ENCODE measurements around the gene WDR53.
"Not testable (repeated sequence)": the region's sequence is repeated elsewhere in the genome, so short reads cannot be mapped to it uniquely, and the experiment has no call there.

The WDR53 gene

DNA sequence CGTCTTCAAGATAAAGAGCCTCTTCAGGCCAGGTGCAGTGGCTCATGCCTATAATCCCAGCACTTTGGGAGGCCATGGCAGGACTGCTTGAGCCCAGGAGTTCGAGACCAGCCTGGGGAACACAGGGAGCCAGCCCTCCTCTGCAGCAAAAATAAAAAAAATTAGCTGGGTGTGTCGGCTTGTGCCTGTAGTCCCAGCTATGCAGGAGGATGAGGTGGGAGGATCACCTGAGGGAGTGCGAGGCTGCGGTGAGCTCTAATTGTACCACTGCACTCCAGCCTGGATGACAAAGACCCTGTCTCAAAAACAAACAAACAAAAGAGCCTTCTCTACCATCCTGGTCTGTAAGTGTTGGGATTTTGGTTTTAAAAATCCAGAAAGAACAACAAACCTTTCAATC lies 11.1 kb downstream of the WDR53 start:
- no peak for DNase-seq

DNA sequence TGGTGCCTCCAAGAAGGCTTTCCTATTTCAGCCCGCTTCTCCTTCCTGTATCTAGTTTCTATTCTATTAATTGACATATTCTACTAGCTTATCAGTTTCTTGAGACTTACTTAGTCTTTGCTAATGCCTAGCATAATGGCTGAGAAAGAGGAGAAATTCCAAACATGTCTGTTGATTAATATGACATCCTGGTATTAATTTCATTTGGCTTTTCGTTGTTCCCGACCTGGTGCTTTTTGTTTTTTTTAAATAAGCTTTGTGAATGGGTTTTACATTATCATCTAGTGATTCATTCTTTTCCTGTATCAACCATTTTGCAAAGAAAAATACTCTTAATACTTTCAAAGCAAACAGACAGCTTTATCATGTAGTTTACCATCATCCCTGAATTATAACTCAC lies 13.1 kb downstream of the WDR53 start:
- no peak for DNase-seq

DNA sequence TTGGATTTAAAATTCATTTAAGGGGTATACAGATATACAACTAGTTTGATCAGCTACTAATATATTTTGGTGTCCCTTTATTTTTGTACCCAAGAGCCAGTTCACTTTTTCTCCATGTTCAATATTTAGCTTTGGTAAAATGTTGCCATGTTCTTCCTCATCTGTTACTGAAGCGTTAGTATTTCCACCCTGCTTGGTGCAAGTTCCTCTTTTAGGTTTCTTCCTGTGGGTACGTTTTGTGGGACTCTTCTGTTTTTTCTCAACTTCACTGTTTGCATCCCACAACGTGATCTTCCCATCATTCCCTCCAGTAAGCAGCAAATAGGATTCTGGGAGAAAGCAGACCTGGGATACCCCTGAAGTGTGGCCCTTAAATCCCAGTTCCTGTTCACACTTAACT lies 14.1 kb downstream of the WDR53 start:
- DNase-seq: no peak

DNA sequence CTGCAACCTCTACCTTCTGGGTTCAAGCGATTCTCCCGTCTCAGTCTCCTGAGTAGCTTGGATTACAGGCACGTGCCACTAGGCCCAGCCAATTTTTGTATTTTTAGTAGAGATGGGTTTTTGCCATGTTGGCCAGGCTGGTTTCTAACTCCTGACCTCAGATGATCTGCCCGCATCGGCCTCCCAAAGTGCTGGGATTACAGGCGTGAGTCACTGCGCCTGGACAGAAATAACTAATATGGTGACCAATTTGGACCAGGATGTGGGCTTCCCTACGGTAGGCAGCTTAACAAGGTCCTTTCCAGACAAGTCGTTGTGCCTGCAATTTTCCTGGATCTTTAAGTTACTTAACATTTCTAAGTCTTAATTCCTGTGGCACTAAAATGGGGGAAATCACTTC lies 14.8 kb downstream of the WDR53 start:
- no peak for DNase-seq

DNA sequence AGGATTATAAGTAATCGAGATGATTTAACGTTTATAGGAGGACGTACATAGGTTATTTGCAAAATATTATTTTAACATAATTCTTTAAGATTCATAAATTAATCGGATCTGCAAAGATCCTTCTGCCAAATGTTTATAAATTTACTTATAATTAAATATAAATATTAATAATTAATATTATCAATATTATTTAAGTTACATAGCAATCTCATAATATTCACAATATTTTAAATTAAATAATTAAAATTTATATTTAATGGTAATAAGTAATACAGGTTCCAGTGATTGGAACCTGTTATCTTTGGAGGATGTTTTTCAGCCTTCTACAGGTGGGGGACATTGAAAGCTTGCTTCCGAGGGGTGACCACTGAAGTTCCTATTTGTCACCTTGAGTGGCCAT lies 16.1 kb downstream of the WDR53 start:
- DNase-seq: no peak

DNA sequence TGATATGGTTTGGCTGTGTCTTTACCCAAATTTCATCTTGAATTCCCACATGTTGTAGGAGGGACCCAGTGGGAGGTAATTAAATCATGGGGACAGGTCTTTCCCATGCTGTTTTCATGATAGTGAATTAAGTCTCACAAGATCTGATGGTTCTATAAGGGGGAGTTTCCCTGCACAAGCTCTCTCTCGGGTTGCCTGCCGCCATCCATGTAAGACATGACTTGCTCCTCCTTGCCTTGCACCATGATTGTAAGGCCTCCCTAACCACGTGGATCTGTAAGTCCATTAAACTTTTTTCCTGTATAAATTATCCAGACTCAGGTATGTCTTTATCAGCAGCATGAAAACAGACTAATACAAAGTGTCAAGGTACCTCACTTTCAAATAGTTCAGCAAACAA lies 18.2 kb downstream of the WDR53 start:
- DNase-seq: not testable (repeated sequence)

DNA sequence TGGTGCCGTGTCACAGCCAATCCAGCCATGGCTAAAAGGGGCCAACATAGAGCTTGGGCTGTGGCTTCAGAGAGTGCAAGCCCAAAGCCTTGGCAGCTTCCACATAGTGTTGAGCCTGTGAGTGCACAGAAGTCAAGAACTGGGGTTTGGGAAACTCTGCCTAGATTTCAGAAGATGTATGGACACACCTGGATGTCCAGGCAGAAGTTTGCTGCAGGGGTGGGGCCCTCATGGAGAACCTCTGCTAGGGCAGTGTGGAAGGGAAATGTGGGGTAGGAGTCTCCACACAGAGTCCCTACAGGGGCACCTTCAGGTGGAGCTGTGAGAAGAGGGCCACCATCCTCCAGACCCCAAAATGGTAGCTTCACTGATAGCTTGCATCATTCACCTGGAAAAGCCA lies 19.0 kb downstream of the WDR53 start:
- not testable (repeated sequence) for DNase-seq

DNA sequence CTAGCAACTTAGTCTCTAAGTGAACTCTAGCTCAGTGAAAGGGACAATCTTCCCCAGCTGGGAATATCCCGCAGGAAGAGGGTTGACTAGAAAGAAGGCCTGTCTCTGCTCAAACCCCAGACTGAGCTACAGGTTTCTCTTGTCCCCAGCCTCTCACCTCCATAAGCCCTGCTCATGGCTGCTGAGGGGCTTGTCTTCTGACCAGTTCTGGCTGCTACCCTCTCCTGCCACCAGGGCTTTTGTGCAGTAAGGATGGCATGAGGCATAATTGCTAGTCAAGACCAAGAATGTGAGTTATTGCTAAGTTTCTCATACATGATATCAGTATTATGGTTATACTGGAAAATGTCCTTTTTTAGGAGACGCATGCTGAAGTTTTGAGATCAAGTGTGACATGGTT lies 21.3 kb downstream of the WDR53 start:
- no peak for DNase-seq

DNA sequence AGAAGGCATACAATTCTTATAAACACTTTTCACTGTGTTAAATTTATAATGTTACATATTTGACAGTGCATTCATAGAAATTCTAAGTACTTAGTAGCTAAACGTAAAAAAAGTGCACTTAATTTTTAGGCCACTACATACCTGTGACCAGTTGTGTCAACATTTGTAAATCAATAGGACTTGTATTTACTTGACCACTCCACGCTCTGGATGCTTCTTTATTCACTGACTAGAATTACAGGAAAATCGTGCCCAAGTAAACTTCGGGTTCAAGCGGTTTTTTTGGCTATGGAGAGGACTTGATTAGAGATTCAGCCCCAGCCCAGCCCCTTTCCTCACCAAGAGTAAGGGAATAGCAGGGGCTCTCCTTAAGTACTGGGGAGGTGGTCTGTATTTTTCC lies 21.8 kb downstream of the WDR53 start:
- no peak for DNase-seq

DNA sequence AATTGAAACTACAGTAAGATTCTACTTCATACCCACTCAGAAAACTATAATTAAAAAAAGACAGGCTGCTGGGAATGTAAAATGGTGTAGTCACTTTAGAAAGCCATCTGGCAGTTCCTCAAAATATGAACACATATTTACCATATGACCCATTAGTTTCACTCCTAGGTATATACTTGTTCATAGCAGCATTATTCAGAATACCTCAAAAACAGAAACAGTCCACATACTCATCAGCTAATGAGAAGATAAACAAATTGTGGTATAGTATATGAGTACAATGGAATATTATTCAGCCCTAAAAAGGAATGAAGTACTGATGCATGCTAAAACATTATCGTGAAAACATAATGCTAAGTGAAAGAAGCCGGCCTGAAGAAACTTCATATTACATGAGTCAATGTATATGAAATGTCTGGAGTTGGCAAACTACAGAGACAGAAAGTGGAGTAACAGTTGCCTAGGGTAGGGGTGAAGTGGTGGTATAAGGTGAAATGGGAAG lies 23.8 kb downstream of the WDR53 start:
- DNase-seq: no peak

DNA sequence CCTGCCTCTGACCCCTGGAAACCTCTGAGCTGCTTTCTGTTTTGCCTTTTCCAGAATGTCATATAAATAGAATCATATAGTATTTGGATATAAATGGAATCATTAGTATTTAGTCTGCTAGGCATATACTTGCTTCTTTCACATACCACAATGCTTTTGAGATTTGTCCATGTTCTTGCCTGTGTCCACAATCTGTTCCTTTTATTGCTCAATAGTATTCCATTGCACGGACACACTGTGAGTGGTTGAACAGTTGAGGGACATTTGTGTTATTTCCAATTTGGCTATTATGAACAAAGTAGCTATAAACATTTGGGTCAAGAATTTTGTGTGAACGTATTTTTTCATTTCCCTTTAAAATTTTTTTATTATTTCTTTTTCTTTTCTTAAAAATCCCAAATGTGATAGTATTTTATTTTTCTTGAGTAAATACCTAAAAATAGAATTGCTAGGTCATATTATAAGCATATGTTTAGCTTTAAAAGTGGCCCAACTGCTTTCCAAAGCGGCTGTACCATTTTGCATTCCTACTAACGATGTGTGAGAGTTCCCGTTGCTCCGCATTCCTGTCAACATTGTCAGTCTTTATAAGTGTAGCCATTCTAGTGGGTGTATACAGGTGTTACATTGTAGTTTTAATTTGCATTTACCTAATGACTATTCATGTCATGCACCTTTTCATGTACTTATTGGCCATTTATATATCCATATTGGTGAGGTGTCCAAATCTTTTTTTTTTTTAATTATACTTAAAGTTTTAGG lies 26.5 kb downstream of the WDR53 start:
- DNase-seq: no peak

DNA sequence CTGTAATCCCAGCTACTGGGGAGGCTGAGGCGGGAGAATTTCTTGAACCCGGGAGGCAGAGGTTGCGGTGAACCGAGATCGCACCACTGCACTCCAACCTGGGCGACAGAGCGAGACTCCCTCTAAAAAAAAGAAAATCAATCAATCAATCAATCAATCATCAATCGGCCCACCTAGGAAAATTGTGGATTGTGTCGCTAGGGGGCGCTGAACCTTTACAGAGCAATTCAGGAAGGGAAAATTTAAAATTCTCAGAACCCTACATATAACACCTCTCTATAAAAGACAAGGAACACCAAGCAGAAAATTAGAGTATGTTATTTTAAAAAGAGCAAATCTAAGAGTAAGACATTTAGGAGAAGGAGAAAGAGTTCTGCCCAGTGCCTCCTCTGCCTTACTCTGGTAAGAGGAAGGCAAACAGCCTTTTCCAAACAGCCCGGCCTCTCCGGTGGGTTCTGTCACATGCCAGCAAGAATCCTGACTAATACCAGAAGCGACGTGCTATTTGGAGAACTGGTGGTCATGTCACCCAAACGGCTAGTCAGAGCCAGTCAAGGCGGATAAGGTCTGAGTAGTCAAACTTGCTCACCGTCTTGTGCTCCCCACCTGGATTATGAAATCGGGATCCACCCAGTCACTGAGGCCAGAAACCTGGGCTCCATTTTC lies 30.9 kb downstream of the WDR53 start:
- DNase-seq: peak; percentile 78

DNA sequence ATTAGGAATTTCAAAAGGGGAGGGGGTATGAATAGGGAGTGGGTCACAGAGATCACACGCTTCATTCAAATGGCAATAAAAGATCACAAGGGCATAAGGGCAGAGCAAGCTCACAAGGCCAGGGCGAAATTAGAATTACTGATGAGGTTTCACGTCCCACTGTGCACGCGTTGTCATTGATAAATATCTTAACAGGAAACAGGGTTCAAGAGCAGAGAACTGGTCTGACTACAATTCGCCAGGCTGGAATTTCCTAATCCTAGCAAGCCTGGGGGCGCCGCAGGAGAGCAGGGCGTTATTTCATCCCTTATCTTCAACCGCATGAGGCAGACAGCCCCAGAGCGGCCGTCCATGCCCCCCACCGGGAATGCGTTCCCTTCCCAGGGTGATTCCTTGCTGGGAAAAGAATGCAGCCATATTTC lies 35.1 kb downstream of the WDR53 start:
- no peak for DNase-seq

DNA sequence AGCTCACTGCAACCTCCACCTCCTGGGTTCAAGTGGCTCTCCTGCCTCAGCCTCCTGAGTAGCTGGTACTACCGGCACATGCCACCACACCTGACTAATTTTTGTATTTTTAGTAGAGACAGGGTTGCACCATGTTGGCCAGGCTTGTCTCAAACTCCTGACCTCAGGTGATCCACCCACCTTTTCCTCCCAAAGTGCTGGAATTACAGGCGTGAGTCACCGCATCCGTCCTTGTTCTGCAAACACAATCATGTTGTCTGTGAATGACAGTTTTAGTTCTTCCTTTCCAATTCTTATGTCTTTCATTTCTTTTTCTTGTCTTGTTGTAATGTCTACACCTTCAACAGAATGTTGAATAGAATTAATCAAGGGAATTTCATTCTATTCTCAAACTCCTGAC lies 36.9 kb downstream of the WDR53 start:
- DNase-seq: no peak

DNA sequence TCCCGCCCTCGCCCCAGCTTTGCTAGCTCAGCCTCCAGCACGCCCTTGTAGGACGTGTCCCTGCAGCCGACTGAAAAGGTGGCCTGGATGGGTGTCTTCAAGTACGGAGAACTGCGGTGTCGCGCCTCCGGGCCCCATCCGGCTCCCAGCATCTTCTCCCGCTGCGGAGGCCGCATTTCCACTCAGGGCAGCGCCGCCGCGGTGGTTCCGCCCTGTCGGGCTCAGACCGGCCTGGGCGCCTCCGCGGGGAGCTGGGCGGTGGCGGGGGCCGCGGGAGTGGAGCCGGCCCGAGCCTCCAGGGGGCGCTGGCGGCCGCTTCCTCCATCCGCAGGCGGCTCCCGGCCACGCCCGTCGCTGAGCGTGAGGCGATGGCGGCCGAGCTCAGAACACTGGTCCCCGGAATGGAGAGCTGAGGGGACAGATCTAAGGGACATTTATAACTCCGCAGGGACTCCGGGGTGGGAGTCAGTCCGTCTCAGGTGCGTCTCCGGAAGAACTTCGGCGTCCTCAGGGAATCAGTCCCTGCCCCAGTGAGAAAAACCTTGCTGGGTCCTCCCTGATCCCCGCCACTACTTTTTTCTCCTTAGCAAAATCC lies 39.6 kb downstream of the WDR53 start:
- peak; percentile 91 to 95 for DNase-seq

DNA sequence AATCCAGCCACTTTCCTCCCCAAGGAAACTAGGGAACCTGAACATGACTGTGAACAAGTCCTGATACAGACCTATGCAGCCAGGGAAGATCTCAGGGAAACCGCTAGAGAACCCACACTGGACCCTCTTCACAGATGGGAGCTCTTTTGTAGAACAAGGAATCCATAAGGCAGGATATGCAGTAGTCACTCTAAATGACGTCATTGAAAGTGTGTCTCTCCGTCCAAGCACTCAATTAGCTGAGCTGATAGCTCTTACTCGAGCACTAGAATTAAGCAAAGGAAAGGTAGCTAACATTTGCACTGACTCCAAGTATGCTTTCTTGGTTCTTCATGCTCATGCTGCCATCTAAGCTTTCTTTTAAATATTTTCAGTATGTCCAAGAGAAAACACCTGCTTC lies 43.2 kb downstream of the WDR53 start:
- no peak for DNase-seq

DNA sequence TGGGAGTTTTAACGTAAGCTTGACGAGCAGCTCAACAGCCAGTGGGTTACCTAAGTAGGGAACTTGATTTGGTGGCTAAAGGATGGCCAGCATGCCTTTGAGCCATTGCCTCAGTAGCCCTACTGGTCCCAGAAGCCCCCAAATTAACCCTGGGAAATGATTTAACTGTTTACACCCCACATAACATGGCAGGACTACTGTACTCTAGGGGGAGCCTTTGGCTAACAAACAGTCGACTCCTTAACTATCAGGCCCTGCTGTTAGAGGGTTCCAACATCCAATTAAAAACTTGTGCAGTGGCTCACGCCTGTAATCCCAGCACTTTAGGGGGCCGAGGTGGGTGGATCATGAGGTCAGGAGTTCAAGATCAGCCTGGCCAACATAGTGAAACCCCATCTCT lies 43.8 kb downstream of the WDR53 start:
- no peak for DNase-seq

DNA sequence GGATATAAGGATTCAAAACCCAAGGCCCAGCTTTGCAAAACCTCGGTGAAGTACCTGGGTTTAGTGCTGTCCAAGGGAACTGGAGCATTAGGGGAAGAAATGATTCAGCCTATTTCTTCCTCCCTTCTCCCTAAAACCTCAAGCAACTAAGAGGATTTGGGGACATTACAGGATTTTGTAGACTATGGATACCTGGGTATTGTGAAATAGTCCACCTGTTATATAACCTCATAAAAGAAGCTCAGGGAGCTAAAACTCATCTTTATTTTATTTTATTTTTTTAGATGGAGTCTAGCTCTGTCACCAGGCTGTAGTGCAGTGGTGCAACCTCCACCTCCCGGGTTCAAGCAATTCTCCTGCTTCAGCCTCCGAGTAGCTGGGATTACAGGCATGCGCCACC lies 44.5 kb downstream of the WDR53 start:
- no peak for DNase-seq

DNA sequence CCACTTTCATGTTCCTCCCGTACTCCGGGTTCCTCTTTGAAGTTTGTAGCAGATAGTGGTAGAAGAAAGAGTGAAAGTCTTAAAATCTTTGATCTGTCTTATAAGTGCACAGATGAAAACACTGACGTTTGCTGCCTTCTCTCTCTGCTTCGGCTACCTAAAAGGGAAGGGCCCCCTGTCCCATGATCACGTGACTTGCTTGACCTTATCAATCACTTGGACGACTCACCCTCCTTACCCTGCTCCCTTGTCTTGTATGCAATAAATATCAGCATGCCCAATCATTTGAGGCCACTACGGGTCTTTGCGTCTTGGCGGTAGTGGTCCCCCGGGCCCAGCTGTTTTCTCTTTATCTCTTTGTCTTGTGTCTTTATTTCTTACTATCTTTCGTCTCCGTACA lies 47.1 kb downstream of the WDR53 start:
- not testable (repeated sequence) for DNase-seq

DNA sequence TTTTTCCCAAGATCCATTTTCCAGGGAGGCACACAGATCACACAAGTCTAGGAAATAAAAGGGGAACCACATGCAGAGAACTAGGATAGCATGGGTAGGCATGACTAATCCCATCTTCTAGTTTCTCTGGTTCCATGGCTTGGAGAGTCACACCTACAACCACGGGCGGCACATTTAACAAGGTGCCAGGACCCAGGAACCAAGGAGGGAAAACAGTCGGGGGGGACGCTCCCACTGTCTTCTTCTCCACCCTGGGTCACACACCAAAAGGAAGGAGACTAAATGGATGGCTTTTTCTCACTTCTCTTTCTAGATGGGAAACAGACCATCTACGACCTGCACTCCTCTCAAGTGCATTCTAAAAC lies 48.7 kb downstream of the WDR53 start:
- DNase-seq: peak; percentile 45 to 57

DNA sequence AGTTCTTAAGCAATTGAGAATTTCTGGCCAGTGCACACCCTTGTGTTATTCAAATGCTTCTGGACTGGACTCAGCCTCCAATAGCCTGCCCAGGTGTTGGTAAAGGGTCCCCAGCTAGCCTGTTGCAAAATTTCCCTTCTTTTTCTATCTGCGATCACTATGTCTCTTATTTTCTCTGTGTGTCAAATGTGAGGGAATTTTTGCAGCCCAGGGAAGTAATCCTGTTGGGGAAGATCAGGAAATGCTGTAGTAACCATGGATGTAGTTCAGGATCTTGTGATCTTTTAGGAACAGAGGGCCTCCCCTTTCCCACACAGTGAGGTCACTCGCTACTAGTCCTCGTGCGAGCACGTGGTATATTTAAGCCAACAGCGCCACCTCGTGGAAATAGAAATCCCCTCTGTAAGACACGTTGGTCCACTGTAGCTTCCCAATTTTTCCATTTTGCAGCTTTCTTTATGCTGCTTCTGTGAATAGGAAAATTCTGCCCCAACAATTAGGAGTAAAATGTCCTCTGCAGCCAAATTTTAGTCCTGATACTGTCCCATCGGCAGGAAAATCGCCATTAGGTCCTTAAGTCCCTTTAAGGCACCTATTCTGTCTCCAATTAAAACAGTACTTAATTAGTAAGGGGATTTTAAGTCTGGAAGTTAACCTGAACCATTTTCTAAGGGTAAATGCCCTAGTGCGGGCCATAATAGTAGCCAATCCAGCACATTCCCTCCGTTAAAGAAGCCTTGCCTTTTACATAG lies 49.2 kb downstream of the WDR53 start:
- DNase-seq: peak; percentile 71 to 72

DNA sequence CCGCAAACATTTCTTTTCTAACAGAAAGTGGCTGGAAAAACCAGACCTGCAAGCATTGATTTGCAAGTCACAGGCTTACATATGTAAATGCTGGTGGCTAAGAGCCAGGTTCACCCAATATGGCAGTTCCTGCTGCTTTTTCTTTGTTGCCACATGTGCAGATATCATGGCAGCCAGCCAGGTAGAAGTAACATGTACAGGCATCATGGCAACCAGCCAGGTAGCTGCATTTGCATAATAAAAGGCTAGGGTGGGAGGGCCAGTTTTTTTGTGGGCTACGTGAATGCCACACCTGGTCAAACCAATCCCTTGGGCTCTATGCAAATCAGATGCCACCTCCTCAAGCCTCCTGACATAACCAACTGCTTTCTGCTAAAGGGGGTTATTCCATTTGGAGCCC lies 50.4 kb downstream of the WDR53 start:
- no peak for DNase-seq

DNA sequence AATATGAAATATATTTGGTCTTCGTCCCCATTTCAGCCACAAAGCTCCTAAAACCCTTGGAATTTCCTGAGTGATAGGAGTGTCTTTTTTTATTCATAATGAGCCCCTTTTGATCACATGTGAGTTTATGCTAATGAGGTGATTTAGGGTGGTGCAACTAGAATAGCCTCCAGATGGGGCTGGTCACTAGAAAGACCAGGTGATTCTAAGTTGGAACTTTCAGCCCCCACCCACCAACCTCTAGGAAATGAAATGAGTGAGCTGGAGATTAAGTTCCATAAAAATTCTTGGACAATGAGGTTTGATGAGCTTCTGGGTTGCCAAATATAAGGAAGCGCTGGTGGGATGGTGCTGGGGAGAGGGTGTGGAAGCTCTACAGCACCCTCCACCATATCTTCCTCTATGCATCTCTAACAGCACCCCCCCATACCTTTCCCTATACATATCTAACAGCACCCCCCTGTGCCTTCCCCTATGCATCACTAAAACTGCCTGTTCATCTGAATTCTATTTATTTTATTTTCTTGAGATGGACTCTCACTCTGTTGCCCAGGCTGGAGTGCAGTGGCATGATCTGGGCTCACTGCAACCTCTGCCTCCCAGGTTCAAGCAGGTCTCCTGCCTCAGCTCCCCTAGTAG lies 51.1 kb downstream of the WDR53 start:
- DNase-seq: no peak

All from activated T-cell treated with anti-CD3 and anti-CD28 coated beads, Interleukin-2, amount 50 U/mL, for 48 hours (primary cell).